Iris pigment epithelial cell (primary cell): ENCODE data around the gene ACOX3.
"Not testable (repeated sequence)": the region's sequence is repeated elsewhere in the genome, so short reads cannot be mapped to it uniquely, and the experiment has no call there.

Source experiments
- DNase-seq: peaks from one replicate; pipeline ENCODE4 v3.0.0-alpha.2; 2011; ENCODE audit warnings: low read depth

The ACOX3 gene

DNA sequence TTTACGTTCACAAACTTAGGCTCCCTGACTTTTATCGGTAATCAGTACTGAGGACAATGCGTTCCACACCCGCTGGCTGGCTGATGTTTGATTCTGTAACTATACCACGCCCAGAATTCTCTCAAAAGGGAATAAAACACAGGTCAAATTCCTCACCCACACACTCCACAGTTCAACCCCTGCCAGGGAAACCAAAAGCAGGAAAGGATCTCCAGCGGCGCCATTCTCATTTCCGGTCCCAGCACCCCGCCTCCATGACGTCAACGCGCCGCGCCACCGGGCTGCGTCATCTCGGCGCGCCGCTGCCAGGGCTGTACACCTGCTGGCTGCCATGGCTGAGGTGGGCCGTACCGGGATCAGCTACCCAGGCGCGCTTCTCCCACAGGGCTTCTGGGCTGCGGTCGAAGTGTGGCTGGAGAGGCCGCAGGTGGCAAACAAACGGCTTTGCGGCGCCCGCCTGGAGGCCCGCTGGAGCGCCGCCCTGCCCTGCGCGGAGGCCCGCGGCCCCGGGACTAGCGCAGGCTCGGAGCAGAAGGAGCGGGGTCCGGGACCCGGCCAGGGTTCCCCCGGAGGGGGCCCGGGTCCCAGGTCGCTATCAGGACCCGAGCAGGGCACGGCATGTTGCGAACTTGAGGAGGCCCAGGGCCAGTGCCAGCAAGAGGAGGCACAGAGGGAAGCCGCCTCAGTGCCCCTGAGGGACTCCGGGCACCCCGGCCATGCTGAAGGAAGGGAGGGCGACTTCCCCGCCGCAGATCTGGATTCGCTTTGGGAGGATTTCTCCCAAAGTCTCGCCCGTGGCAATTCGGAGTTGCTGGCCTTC lies at the start of gene ACOX3, which contains the start of gene TRMT44:
TSS of gene ACOX3 (minus strand) at position 232 of the 820 bp plus-strand sequence. CDS start 24,202 bp downstream, outside the sequence.
TSS of gene TRMT44 (plus strand) at position 286 of the 820 bp plus-strand sequence. CDS start at position 332, 46 bp downstream.
- peak; percentile 90 for DNase-seq

DNA sequence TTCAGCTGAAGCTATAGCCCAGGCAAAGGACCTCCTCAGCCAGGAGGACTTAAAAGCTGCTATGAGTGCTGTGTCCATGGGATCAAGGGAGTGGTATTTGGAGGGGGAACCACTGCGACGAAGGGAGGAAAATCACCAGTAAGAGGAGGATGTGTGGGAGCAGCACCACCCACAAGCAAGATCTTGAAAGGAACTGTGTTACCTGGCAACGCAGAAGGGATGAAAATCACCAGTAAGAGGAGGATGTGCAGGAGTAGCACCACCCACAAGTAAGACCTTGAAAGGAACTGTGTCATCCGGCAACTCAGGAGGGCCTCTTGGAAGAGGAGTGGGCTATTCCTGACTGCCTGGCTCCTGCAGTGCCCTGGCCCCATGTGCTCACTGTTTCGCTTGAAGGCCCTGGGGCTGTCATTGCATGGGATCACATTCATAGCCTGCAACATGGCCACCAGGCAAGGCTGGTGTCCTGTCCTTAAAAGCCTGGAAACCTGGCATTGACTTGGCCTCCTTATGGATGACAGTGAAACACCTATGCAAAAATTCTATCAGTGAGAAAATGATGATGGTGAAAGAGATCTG lies 48.4 kb upstream of the ACOX3 start:
- DNase-seq, result no peak

DNA sequence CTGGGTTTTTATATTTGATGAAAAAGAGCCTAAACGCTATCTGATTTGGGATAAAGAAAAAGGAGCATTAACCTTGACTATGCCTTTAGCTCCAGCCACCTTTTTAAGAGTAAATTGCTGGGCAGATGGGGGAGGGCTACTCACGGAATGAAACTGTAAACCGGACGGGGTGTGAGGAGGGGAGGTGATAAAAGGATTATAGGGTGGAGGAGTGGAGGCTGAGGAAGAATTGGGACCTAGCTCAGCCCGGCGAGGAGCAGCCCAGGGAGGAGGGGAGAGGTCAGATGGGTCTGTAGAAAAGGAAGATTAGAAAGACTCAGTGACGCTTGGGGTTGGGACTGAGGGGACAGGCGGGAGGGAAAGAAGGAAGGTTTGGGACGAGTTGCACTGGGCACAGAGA lies 46.1 kb upstream of the ACOX3 start:
- DNase-seq, result not testable (repeated sequence)

DNA sequence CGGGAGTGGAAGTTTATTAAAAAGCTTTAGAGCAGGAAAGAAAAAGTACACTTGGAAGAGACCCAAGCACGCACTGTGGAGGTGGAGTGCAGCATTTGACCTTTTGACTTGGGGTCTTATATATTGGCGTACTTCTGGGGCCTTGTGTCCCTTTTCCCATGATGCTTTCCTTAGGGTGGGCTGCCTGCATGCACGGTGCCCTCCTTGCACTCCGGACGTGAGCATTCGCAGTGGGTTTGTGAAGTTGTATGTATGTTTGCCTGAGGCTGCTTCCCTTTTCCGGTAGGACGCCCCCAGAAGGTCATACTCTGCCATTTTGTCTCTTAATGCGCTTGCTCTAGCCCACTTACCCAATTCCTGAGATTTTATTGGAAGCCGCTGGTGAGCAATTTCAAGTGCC lies 39.7 kb upstream of the ACOX3 start:
- DNase-seq, result no peak

DNA sequence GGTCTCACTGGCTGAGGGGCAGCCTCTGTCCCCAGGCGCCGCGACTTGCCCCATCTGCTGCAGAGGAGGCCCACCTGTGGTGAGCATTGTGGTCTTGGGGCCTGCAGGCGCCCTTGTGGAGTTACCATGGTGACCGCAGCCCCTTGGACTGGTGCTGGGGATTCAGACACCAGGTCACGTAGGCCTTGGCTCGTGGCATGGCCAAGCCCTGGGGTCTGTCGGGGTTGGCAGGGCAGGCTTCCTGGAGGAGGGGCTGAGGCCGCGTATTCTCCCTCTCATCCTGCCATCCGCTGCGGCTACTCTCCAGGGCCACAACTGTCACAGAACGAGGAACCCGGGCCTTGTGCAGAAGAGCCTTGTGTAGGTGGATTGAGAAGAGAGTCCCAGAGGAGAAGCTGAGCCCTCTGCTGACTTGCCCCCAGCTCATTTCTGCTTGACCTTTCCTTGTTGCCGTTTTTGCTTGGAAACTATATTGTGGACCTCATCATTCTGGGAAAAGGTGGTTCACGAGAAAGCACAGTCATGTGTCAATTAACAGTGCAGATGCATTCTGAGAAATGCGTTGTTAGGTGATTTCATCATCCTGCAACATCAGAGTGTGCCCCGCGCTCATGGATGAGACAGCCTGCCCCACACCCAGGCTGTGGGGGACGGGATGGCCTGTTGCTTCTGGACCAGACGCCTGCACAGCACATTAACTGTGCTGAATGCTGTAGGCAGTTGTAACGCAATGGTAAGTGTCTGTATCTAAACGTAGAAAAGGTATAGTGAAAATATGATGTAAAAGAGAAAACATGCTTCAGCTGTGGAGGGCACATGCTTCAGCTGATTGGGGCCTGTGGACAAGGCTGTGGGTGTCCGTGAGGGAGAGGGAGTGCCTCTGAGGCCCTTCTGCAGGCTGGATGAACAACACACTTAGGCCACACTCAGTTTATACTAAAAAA lies 38.5 kb upstream of the ACOX3 start:
- peak; percentile 55 for DNase-seq

DNA sequence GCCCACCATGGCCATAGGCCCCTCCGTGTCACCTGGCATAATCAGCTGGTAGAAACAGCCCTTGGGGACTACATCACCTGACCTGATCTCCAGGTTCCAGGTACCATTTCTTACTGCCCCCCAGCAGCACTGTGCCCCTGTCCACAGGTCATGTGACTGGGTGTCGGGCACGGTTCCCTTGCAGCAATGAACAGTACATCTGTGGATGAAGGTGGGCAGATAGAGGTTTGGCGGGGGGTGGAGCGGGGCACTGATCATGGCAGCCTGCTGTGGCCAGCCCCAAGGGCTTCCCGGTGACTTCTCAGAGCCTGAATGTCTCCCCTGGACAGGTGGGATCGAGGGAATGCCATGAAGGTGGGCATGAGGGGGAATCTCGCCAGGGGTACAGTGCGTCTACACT lies 37.8 kb upstream of the ACOX3 start:
- no peak for DNase-seq

DNA sequence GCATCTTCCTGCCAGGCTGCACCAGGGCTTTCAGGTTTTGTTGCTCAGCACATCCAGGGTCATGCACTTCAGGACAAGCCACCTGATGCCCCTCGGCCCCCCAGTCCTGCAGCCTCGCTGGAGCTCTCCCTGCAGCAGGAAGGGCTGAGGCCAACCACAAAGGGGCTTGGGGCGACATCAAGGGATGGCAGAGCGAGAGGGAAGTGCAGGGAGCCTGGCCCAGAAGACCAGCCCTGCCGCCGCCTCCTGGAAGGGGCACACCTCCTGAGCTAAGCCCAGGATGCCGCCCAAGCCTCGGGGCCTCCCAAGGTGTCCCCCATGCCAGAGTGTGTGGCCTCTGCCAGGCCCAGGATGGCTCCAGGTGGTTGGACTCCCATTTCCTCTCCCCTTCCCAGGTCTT lies 37.2 kb upstream of the ACOX3 start:
- DNase-seq, result no peak

DNA sequence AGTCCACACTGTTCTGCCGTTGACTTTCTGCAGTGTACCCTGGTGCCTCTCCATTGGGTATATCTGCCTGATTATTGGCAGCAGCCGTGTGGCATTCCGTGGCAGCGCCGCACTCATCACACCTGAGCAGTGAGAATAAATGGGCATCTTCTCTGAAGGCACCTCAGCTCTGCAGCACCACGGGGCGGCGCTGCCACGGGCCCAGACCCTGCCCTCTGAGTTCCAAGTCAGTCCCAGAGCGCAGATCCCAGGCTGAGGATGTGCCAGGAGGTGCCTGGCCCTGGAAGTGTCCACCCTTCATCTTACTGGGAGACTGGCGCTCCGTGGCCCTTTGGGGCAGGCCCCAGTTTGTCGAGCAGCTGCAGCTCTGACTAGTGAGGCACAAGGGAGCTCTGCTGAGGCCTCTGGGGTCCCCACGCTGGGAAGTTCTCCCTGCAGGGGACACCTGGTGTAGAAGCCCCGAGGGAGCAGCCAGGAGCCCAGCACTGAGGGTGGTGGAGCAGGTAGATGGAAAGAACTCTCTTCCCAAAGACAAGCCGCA lies 36.6 kb upstream of the ACOX3 start:
- DNase-seq, result no peak

DNA sequence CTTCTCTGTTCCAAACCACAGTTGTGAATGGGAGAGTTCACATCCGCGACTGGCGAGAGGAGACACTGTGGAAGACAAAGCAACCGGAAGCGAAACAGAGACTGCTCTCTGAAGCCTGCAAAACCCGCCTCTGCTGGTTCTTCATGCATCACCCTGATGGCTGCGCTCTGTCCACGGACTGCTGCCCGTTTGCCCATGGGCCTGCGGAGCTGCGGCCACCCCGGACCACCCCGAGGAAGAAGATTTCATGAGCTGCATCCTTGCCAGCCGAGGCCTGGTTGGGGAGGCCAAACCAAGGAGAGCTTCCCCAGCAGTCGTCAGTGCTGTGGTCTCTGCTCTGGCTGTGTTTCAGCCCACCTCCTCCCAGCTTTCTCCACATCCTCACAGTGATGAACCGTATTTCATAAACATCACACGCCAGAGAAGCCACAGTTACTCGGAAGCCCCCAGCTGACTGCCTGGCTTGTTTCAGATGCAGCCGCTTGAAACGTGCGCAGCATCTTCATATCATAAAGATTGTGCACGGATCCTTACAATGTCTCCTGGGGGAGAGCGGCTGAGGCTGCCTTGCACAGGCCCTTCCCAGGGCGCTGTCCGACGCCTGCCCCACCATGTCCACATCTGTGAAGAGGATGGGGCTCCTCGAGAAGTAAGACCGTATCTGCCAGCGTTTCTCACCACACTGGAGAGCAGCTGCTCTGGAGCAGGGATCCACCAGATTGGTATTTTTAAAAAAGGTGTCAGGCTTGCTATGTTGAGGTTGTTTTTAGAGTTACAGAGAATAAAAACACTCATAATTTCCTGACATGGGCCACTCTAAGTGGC lies 35.4 kb upstream of the ACOX3 start:
- DNase-seq, result no peak

DNA sequence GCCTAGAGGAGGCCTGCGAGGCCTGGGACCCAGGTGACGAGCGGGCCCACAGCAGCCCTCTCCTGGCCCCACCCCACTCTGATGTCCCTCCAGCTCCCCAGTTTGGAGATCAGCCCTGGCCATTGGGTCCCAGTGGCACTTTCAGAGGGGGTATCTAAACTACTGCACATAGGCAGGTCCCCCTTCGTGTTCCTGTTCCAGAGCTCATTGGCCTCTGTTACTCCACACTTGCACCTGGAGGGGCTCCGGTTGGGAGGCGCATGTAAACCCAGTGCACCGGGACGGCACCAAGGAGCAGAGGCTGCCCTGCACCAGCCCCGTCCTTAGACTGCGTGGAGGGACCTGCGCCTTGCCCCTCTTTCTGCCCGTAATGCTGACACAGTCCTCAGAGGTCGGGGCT lies 34.3 kb upstream of the ACOX3 start:
- DNase-seq, result no peak

DNA sequence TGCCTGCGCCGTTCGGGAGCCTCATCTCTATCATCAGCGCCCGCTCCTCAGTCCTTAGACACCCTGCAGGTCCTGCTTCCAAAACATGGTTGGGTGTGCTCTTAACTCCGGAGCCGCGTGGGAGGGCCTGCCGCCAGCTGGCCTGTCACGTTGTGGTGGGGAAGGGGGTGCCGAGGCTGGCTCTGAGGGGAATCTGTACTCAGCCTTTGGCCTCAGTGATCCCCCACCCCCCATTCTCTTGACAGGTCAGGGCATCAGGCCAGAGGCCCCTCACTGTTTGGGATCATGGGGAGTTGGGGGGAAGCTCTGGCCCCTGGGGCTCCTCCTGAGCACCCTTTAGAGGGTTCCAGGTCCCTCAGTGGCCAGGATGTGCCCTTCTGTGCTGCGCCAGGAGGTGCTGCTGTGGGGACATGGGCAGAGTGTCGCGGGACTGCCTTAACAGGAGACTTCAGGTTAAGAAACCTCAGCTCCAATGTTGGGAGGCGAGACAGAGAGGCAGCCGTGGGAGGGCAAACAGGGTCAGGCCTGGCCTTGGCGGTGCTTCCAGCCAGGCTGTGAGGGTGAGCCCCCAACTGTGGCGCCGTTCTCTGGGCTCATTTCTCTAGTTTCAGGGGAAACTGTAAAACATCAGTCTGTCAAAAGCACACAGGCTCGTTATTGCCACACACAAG lies 33.5 kb upstream of the ACOX3 start:
- DNase-seq, result no peak

DNA sequence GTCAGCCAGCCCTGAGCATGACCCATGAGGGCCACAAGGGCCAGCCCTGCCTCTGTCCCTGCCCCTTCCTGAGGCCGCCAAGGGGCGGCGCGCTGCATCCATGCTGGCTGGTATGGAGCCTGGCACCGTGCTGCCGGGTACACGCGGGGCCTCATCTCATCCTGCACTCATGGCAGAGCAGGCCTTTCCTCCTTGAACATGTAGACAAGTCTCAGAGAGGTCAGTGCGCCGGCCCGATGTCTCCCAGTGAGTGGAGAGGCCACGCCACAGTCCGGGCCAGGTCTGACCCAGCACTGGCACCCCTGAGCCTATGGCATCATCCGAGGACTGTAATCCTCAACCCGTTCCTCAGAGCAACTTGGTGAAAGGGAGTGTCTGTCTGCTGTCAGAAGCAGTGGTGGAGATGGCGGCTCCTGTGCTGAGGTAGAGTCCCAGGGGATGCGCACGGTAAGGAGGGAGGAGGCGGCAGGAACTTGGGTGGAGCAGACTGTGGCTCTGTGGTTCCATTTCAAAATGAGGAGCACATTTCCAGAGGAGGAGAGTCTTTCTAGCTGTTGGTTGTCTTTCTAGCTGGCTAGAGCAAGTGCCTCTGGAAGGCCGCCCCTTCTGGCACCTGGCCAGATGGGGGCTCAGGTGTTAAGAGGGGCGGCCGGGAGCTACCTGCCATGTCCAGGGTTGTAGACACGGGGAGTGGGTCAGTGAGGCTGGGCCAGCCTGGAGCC lies 32.8 kb upstream of the ACOX3 start:
- no peak for DNase-seq

DNA sequence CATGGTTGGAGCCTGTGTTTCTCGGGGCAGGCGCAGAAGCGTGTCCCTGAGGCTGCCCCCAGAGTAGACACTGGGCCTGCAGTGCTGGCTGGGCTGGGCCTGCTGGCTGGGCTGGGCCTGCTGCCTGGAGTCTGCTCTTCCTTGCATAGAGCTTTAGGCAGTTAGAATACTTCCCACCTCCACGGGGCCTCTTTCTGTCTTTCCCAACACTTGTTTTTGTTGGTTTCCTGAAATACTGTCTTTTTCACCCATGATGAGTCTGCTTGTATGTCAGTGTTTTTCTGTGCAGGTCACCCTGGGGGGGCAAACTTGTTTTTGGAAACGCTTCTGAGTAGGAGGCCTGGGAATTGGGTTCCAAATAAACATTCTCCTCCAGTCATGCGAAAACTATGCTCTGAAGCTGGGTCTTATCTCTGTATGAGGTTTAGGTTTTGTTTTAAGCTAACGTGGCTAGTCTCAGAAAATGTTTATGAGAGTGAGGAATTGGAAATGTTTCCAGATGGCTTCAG lies 32.2 kb upstream of the ACOX3 start:
- DNase-seq, result peak; percentile 99

DNA sequence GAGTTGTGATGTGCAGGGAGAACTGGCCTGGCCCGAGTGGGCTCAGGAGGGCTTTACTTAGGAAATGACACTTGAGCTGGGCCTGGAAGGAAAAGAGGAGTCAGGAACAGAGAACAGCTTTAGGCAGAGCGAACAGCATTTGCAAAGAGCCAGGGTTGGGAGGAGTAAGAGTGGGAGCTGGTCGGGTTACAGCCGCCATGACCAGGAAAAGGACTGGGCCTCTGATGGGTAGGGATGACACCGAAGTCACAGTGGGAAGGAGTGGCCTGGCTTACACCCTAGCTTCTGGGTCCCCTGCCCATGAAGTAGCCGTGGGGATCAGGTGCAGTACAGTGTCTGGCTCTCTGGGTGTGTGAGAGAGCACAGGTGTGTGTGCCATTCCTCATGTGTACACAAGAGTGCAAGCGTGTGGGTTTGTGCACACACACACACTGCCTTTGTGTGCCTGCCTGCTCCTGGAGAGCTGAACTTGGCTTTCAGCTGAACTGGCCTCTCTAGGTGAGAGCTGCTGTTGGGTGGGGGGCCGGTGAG lies 31.7 kb upstream of the ACOX3 start:
- peak; percentile 12 for DNase-seq

DNA sequence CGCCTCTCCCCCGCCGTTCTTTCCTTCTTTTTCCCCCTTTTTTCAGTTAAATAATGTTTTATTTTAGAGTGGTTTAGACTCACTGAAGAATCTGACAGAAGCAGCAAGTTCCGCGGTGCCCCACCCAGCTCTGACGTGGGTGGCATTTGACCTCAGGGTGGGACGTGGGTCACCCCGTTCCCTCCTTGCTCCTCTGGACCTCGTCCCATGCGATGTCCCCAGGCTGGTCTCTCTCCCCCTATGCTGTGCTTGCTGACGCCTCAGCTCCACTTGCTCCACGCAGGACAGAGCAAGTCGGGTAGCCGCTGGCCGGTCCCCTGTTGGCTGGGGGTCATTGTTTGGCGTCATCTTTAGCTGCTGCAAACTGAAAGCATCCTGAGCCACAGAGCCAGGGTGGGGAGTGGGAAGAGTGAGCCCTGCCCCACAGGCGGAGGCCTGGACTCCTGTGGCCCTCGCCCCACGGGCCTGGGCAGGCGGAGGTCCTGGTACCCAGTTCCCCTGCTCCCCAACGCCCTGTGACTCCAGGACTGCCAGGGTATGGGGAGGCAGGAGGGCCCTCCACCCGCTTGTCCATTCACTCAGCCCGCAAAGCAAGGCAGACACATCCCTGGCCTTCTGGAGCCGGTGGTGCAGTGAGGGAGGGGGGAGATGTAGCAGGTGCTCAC lies 30.8 kb upstream of the ACOX3 start:
- DNase-seq, result no peak

DNA sequence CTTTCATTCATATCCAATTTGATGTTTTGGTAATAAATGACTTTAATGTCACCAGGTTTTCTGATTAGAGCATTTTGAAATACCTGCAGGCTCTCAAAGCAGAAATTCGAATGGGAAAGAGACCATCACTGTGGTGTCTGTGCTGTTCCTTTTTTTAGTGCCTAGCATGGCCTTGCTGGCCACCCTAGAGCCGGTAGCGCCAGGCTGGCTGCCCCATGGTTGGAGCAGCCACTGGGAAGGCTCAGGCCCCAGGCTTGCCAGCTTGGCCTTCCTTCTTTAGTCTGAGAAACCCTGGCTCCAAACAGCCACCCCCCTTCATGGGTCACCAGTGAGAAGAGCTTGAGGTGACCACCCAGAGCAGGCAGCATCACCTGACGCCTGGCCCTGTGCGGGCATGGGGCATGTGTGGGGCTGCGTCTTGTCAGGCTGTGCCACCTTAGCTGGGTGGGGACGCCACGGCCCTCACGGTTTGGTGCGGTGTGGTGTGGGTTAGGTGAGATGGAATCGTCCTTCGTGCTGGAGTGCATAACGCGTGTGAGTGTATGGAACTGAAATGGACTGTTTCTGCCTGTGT lies 30.0 kb upstream of the ACOX3 start:
- DNase-seq, result no peak

DNA sequence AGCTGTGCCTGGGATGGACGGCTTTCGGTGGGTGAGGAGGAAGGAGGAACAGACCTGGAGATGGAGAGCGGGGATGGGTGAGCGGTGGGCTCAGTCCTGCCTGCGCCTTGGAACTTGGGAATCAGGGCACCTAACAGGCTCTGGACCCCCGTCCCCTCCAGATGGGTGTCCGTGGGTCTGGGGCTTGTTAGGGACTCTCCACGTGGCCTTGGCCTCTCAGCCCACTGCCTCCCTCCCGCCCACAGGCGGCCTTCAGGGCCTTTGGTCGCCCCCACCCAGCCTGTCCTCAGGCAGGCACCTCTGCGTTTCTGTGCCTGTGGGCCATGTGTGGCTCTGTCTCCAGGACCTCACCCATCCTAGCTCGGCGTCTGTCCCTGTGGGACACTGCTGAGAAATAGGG lies 29.0 kb upstream of the ACOX3 start:
- DNase-seq, result no peak

DNA sequence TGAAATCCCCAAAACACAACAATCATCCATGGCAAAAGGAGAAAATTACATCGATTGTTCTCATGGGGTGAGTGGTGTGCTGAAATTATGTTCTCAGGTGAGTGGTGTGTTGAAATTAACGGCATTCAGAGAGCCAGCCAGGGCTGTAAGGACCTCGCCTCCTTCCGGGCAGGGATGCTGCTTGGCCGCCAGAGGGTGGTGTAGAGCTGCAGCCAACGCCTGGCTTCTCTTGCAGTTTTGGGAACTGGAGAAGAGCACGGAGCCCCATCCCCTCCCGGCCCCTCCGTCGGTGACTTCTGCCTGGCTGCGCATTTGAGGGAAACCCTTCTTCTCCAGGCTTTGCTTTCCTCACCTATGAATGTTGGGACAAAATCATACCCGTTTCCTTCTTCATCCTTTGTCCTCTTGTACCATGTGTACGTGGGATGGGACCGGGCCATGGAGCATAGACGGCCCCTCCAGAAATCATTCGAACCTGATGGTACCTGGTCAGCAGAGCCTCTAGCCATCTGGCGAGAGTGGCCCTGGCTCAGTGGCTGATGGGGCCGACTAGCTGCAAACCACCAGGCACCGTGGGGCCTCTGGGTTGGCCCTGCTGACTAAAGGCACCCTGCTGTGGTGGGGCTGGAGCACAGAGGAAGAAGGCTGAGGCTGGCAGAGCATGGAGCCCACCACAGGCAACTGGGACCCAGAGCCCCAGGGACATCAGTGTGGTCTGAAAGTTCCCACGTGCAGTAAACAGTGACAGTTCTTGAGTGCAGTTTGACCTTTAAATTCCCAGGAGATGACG lies 28.4 kb upstream of the ACOX3 start:
- peak; percentile 56 for DNase-seq
